IMR-90 (cell line): ENCODE measurements around the gene PAX8. TPM values are rescaled to one million over a fixed set of nuclear protein-coding genes. Genes with fewer than 3 reads are reported as not detected.

ENCODE experiments used
- ATAC-seq: fragments of 200-7000 bp; cut with Tn5 transposase; 2 replicates; pipeline ENCODE4 v1.9.1; 2020; ENCODE audit warnings: low read depth, mild to moderate bottlenecking, moderate library complexity
- BruUV-seq: library from RNA; stranded (reverse); fragments of 400-500 nt; replicated peaks from 2 replicates; lab custom pipeline; 2021; lab: Mats Ljungman, UMichigan
- CTCF ChIA-PET: fragments of 300-600 bp; formaldehyde crosslinking; extraction: SDS; loops from one replicate; lab custom pipeline; 2021; ENCODE audit warnings: antibody characterized with exemption; lab: Yijun Ruan, JAX
- POLR2A ChIA-PET: fragments of 300-600 bp; sonication (Branson Sonifier 250); formaldehyde crosslinking; loops from one replicate; lab custom pipeline; 2022; ENCODE audit warnings: antibody characterized with exemption; ENCODE audit not compliant: unreplicated experiment; lab: Charles Lee
- DNase-seq: peaks from one replicate; pipeline ENCODE4 v3.0.0; 2013
- H2AFZ ChIP-seq: replicated peaks from 2 replicates; pipeline ENCODE3; 2013; ENCODE audit warnings: low read length, mild to moderate bottlenecking; ENCODE audit not compliant: poor library complexity
- H2AK5ac ChIP-seq: 2 replicates; pipeline ENCODE4 v1.6.1; 2013; ENCODE audit warnings: low read depth, low read length, inconsistent platforms
- H2AK9ac ChIP-seq: replicated peaks from 2 replicates; pipeline ENCODE3; 2013; ENCODE audit warnings: mild to moderate bottlenecking, low read depth, low read length, moderate library complexity; ENCODE audit not compliant: poor library complexity
- H2BK120ac ChIP-seq: 2 replicates; pipeline ENCODE4 v1.6.1; 2013; ENCODE audit warnings: low read depth, low read length, inconsistent platforms
- H2BK15ac ChIP-seq: 3 replicates; pipeline ENCODE4 v1.6.1; 2013; ENCODE audit warnings: low read depth, low read length, inconsistent platforms
- H2BK20ac ChIP-seq: 2 replicates; pipeline ENCODE4 v1.6.1; 2013; ENCODE audit warnings: low read depth, mild to moderate bottlenecking, inconsistent platforms, low read length, moderate library complexity
- H2BK5ac ChIP-seq: 2 replicates; pipeline ENCODE4 v1.6.1; 2013; ENCODE audit warnings: mild to moderate bottlenecking, low read depth, low read length, inconsistent platforms; ENCODE audit not compliant: poor library complexity, severe bottlenecking
- H3K14ac ChIP-seq: replicated peaks from 2 replicates; pipeline ENCODE4 v1.6.1; 2013; ENCODE audit warnings: low read depth, low read length, inconsistent platforms
- H3K18ac ChIP-seq: 2 replicates; pipeline ENCODE4 v1.6.1; 2013; ENCODE audit warnings: low read depth, low read length, control low read depth
- H3K23ac ChIP-seq: 2 replicates; pipeline ENCODE4 v1.6.1; 2013; ENCODE audit warnings: low read depth, low read length, inconsistent platforms
- H3K27ac ChIP-seq: 2 replicates; pipeline ENCODE4 v1.5.1; 2013; ENCODE audit warnings: mild to moderate bottlenecking, control low read depth, low read length; ENCODE audit not compliant: insufficient read depth
- H3K27me3 ChIP-seq: 2 replicates; pipeline ENCODE4 v1.6.1; 2013; ENCODE audit warnings: low read length; ENCODE audit not compliant: control insufficient read depth, insufficient read depth
- H3K36me3 ChIP-seq: 2 replicates; pipeline ENCODE4 v1.6.1; 2013; ENCODE audit warnings: low read length, mixed read lengths; ENCODE audit not compliant: control insufficient read depth, insufficient read depth
- H3K4ac ChIP-seq: 2 replicates; pipeline ENCODE4 v1.6.1; 2013; ENCODE audit warnings: low read depth, low read length, inconsistent platforms
- H3K4me1 ChIP-seq: 2 replicates; pipeline ENCODE4 v1.6.1; 2013; ENCODE audit warnings: low read length, mixed read lengths; ENCODE audit not compliant: control insufficient read depth, insufficient read depth
- H3K4me2 ChIP-seq: 2 replicates; pipeline ENCODE4 v1.6.1; 2013; ENCODE audit warnings: low read depth, mild to moderate bottlenecking, control low read depth, low read length, moderate library complexity
- H3K4me3 ChIP-seq: 2 replicates; pipeline ENCODE4 v1.5.1; 2013; ENCODE audit warnings: low read depth, mild to moderate bottlenecking, control low read depth, low read length, moderate library complexity; ENCODE audit not compliant: insufficient read depth
- H3K56ac ChIP-seq: 2 replicates; pipeline ENCODE4 v1.6.1; 2013; ENCODE audit warnings: low read length, inconsistent platforms; ENCODE audit not compliant: insufficient read depth; ENCODE audit errors: extremely low read depth
- H3K79me1 ChIP-seq, 2 experiments: 2 replicates each; pipeline ENCODE4 v1.6.1; 2013; ENCODE audit warnings: low read length in 2 of 2, inconsistent platforms in 1 of 2, low read depth in 1 of 2
- H3K9ac ChIP-seq: 2 replicates; pipeline ENCODE4 v1.6.1; 2013; ENCODE audit warnings: low read depth, low read length, control low read depth
- H3K9me1 ChIP-seq: 2 replicates; pipeline ENCODE4 v1.6.1; 2013; ENCODE audit warnings: low read length, inconsistent platforms; ENCODE audit not compliant: insufficient read depth
- H3K9me3 ChIP-seq: 2 replicates; pipeline ENCODE4 v1.6.1; 2013; ENCODE audit warnings: low read length; ENCODE audit not compliant: control insufficient read depth, insufficient read depth
- H4K20me1 ChIP-seq: 2 replicates; pipeline ENCODE4 v1.6.1; 2013; ENCODE audit warnings: low read length, inconsistent platforms; ENCODE audit not compliant: insufficient read depth
- H4K5ac ChIP-seq: 2 replicates; pipeline ENCODE4 v1.6.1; 2013; ENCODE audit warnings: mild to moderate bottlenecking, low read depth, low read length, control low read depth
- H4K8ac ChIP-seq, 2 experiments: 2 replicates each; pipeline ENCODE4 v1.6.1; 2013; ENCODE audit warnings: low read depth in 2 of 2, low read length in 2 of 2, control low read depth in 1 of 2, inconsistent platforms in 1 of 2
- H4K91ac ChIP-seq: 2 replicates; pipeline ENCODE4 v1.6.1; 2013; ENCODE audit warnings: low read depth, low read length, inconsistent platforms; ENCODE audit not compliant: insufficient read depth
- RCOR1 ChIP-seq: IDR thresholded peaks from 2 replicates; pipeline ENCODE4 v1.6.1; 2012; ENCODE audit warnings: mild to moderate bottlenecking, low read length, improper control_type of control experiment; ENCODE audit not compliant: insufficient replicate concordance
- RFX5 ChIP-seq: IDR thresholded peaks from 2 replicates; pipeline ENCODE4 v1.8.0; 2012; ENCODE audit warnings: low read depth, mild to moderate bottlenecking, low read length, moderate library complexity
- WGBS, 2 experiments: methylation state at CpG; one replicate each; pipeline versions ENCODE4 v1.1.5 to v1.1.7; 2013; ENCODE audit warnings: missing lambda C conversion rate in 2 of 2; ENCODE audit not compliant: insufficient read length in 1 of 2; ENCODE audit errors: extremely low coverage in 2 of 2; 5-methylcytosine and 5-hydroxymethylcytosine counted together
- dilution Hi-C: fragments of 300-500 bp; cut with HindIII; formaldehyde crosslinking; loops from one replicate; pipeline ENCODE4 v1.14.3; 2018; ENCODE audit warnings: low sequenced_read_pairs; ENCODE audit not compliant: unreplicated experiment
- in situ Hi-C: fragments of 300-500 bp; cut with MboI; formaldehyde crosslinking; loops from 3 replicates; pipeline ENCODE4 v1.14.3; 2019; ENCODE audit warnings: low sequenced_read_pairs, inconsistent platforms, mixed read lengths
- intact Hi-C: fragments of 100-400 bp; cut with micrococcal nuclease; formaldehyde crosslinking; loops from 2 replicates; pipeline ENCODE4 v1.10.0; 2022
- polyA plus RNA-seq, 3 experiments: library from polyadenylated mRNA; depleted of rRNA; stranded (reverse); fragments of >200 nt; gene quantifications; 2 replicates each; pipeline ENCODE4 v1.2.3, GENCODE V29; 2012; ENCODE audit warnings: low replicate concordance in 1 of 3
- total RNA-seq: library from RNA; depleted of rRNA; stranded (reverse); fragments of >200 nt; gene quantifications from 2 replicates; pipeline ENCODE4 v1.2.3, GENCODE V29; 2012

Gene PAX8
- total and polyA plus RNA-seq, 2 of the 4 experiments (the other 2 are of a cell fraction): 0.18 to 1.5 TPM

DNA sequence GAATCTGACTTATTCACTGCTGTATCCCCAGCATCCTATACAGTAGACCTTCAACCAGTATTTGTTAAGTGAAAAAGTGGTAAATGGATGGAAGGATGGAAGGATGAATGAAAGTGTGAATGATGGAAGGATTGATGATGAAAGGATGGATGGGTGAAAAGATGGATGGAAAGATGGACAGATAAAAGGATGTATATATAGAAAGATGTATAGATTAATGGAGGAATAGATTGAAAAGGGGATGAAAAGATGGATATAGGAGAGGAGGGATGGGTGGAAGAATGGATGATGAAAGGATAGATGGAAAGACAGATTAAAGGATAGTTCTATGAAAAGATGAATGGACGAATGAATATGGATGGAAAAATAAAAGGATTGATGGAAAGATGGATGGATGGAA, 54.9 kb downstream of the PAX8 start:
- no peak overlapping the region for H3K14ac ChIP-seq
- H3K56ac ChIP-seq: no peak overlapping the region
- intact Hi-C loops (no loop called here), dilution Hi-C loops (no loop called here), in situ Hi-C loops (no loop called here)
- H3K9me1 ChIP-seq: no peaks in the 10 kb centered on the region
- H3K79me1 ChIP-seq: no peaks in the 10 kb centered on the region
- BruUV-seq: no TSS peak
- no peak overlapping the region for H4K8ac ChIP-seq
- no peak overlapping the region for H3K4me2 ChIP-seq
- ChIA-PET POLR2A (no interaction called here), CTCF (no interaction called here)
- no peak overlapping the region for H2AK5ac ChIP-seq
- WGBS, 2 experiments: 100% methylated on average over 1 of the region's 1 CpG; no CpG with 5 or more reads in 1 of the 2 experiments
- H3K4me1 ChIP-seq: 0 out of 2 replicates have a peak, but pooled peaks cover 2% of the 10 kb centered on the region
- H2BK15ac ChIP-seq: no peak overlapping the region
- no peaks in the 10 kb centered on the region for H4K20me1 ChIP-seq
- H3K27me3 ChIP-seq: peaks cover 9% of the 10 kb centered on the region
- no peak overlapping the region for H3K9ac ChIP-seq
- H3K36me3 ChIP-seq: no peaks in the 10 kb centered on the region
- H2AFZ ChIP-seq: no peak overlapping the region
- H3K18ac ChIP-seq: no peak overlapping the region
- no peak overlapping the region for H2BK20ac ChIP-seq
- H4K5ac ChIP-seq: no peak overlapping the region
- H3K23ac ChIP-seq: no peak overlapping the region
- no peak overlapping the region for H3K4me3 ChIP-seq
- H3K9me3 ChIP-seq: no peaks in the 10 kb centered on the region
- DNase-seq: no peak
- no peak overlapping the region for H2AK9ac ChIP-seq
- peak overlapping the region; percentile 24 for H2BK5ac ChIP-seq
- TF ChIP-seq RCOR1: no peak
- no peak for TF ChIP-seq RFX5
- H4K91ac ChIP-seq: no peak overlapping the region
- H2BK120ac ChIP-seq: no peak overlapping the region
- no peak overlapping the region for H3K27ac ChIP-seq
- no peak overlapping the region for H3K4ac ChIP-seq
- no peak for ATAC-seq
